H9 (cell line): Measurements from ENCODE around the gene DCAF15. TPM values are rescaled to one million over a fixed set of nuclear protein-coding genes. Genes with fewer than 3 reads are reported as not detected.

ENCODE experiments used
- DNase-seq: peaks from one replicate; pipeline ENCODE4 v3.0.0-alpha.2; 2017
- H2AFZ ChIP-seq: one replicate; pipeline ENCODE4 v1.6.1; 2013; ENCODE audit warnings: mild to moderate bottlenecking, low read length, control low read depth, moderate library complexity
- H2AK5ac ChIP-seq: 2 replicates; pipeline ENCODE4 v1.6.1; 2013; ENCODE audit warnings: low read length, control low read depth, mixed read lengths; ENCODE audit not compliant: insufficient read length
- H2BK120ac ChIP-seq: one replicate; pipeline ENCODE4 v1.6.1; 2013; ENCODE audit warnings: low read depth, mild to moderate bottlenecking, low read length, control low read depth, inconsistent platforms; ENCODE audit not compliant: poor library complexity, severe bottlenecking
- H2BK12ac ChIP-seq: 2 replicates; pipeline ENCODE4 v1.6.1; 2013; ENCODE audit warnings: low read length, control low read depth, mixed read lengths, low read depth; ENCODE audit not compliant: insufficient read length
- H2BK15ac ChIP-seq: 2 replicates; pipeline ENCODE4 v1.6.1; 2013; ENCODE audit warnings: low read depth, low read length, control low read depth
- H2BK20ac ChIP-seq: one replicate; pipeline ENCODE4 v1.6.1; 2013; ENCODE audit warnings: low read depth, mild to moderate bottlenecking, low read length, control low read depth, inconsistent platforms; ENCODE audit not compliant: poor library complexity, severe bottlenecking
- H2BK5ac ChIP-seq: 2 replicates; pipeline ENCODE4 v1.6.1; 2013; ENCODE audit warnings: low read length, control low read depth, mixed read lengths; ENCODE audit not compliant: insufficient read length
- H3K14ac ChIP-seq: 2 replicates; pipeline ENCODE4 v1.6.1; 2013; ENCODE audit warnings: low read length, control low read depth; ENCODE audit not compliant: insufficient read depth
- H3K18ac ChIP-seq: 2 replicates; pipeline ENCODE4 v1.6.1; 2013; ENCODE audit warnings: low read depth, mild to moderate bottlenecking, mixed read lengths, low read length, control low read depth; ENCODE audit not compliant: insufficient read length
- H3K23ac ChIP-seq: 2 replicates; pipeline ENCODE4 v1.6.1; 2013; ENCODE audit warnings: low read length, control low read depth, mixed read lengths, low read depth; ENCODE audit not compliant: insufficient read length
- H3K23me2 ChIP-seq: 2 replicates; pipeline ENCODE4 v1.6.1; 2013; ENCODE audit warnings: low read depth, mild to moderate bottlenecking, mixed read lengths, low read length, control low read depth; ENCODE audit not compliant: insufficient read length, poor library complexity, severe bottlenecking
- H3K27ac ChIP-seq: 2 replicates; pipeline ENCODE4 v1.5.1; 2013; ENCODE audit warnings: low read length, control low read depth, mixed read lengths, low read depth; ENCODE audit not compliant: insufficient read length
- H3K27me3 ChIP-seq: 2 replicates; pipeline ENCODE4 v1.6.1; 2013; ENCODE audit warnings: low read length, control low read depth, inconsistent platforms; ENCODE audit not compliant: insufficient read depth
- H3K4ac ChIP-seq: 2 replicates; pipeline ENCODE4 v1.6.1; 2013; ENCODE audit warnings: low read depth, mild to moderate bottlenecking, control low read depth, inconsistent platforms, low read length, moderate library complexity
- H3K4me1 ChIP-seq: 2 replicates; pipeline ENCODE4 v1.6.1; 2013; ENCODE audit warnings: low read length, control low read depth, inconsistent platforms; ENCODE audit not compliant: insufficient read depth
- H3K4me2 ChIP-seq: 2 replicates; pipeline ENCODE4 v1.6.1; 2013; ENCODE audit warnings: low read length, control low read depth, mixed read lengths; ENCODE audit not compliant: insufficient read length, insufficient read depth
- H3K56ac ChIP-seq: 2 replicates; pipeline ENCODE4 v1.6.1; 2013; ENCODE audit warnings: low read depth, mild to moderate bottlenecking, mixed read lengths, low read length, control low read depth; ENCODE audit not compliant: insufficient read length
- H3K79me1 ChIP-seq: 2 replicates; pipeline ENCODE4 v1.6.1; 2013; ENCODE audit warnings: low read depth, mild to moderate bottlenecking, moderate library complexity, low read length, control low read depth, inconsistent platforms; ENCODE audit not compliant: insufficient read depth, poor library complexity, severe bottlenecking
- H3K79me2 ChIP-seq: 2 replicates; pipeline ENCODE4 v1.6.1; 2013; ENCODE audit warnings: low read length, control low read depth, inconsistent platforms; ENCODE audit not compliant: insufficient read depth
- H3K9ac ChIP-seq: 2 replicates; pipeline ENCODE4 v1.6.1; 2013; ENCODE audit warnings: low read length, control low read depth, mixed read lengths; ENCODE audit not compliant: insufficient read length; ENCODE audit errors: extremely low read depth
- H3K9me3 ChIP-seq: one replicate; pipeline ENCODE4 v1.6.1; 2013; ENCODE audit warnings: low read depth, low read length, inconsistent platforms; ENCODE audit not compliant: control insufficient read depth
- H3T11ph ChIP-seq: one replicate; pipeline ENCODE4 v1.6.1; 2013; ENCODE audit warnings: mild to moderate bottlenecking, low read length, control low read depth, inconsistent platforms
- H4K20me1 ChIP-seq: one replicate; pipeline ENCODE4 v1.6.1; 2013; ENCODE audit not compliant: control insufficient read depth, insufficient read length, insufficient read depth
- H4K5ac ChIP-seq: 2 replicates; pipeline ENCODE4 v1.6.1; 2013; ENCODE audit warnings: low read depth, mild to moderate bottlenecking, mixed read lengths, low read length, control low read depth; ENCODE audit not compliant: insufficient read length
- H4K8ac ChIP-seq: replicated peaks from 2 replicates; pipeline ENCODE4 v1.6.1; 2013; ENCODE audit warnings: low read length, control low read depth, mixed read lengths, low read depth; ENCODE audit not compliant: insufficient read length
- H4K91ac ChIP-seq: 2 replicates; pipeline ENCODE4 v1.6.1; 2013; ENCODE audit warnings: low read depth, mild to moderate bottlenecking, moderate library complexity, mixed read lengths, low read length, control low read depth; ENCODE audit not compliant: insufficient read length
- H3K27ac Mint-ChIP-seq, 3 experiments: 2 replicates in 2 of 3; 3 replicates in 1 of 3; pipeline ENCODE4 v1.8.0; 2020 to 2021; ENCODE audit warnings: mixed read lengths in 3 of 3, mild to moderate bottlenecking in 1 of 3, moderate library complexity in 1 of 3
- H3K27me3 Mint-ChIP-seq: 2 replicates; pipeline ENCODE4 v1.8.0; 2021; ENCODE audit warnings: low read depth, mild to moderate bottlenecking, moderate library complexity, mixed read lengths
- H3K36me3 Mint-ChIP-seq, 3 experiments: 2 replicates in 2 of 3; 3 replicates in 1 of 3; pipeline ENCODE4 v1.8.0; 2020 to 2021; ENCODE audit warnings: low read depth in 3 of 3, mixed read lengths in 3 of 3; ENCODE audit not compliant: insufficient read depth in 1 of 3
- H3K4me1 Mint-ChIP-seq, 2 experiments: 2 replicates each; pipeline ENCODE4 v1.8.0; 2020; ENCODE audit warnings: mixed read lengths in 2 of 2
- H3K4me3 Mint-ChIP-seq, 2 experiments: 2 replicates in 1 of 2; 3 replicates in 1 of 2; pipeline ENCODE4 v1.8.0; 2020 to 2021; ENCODE audit warnings: mild to moderate bottlenecking in 2 of 2, mixed read lengths in 2 of 2, moderate library complexity in 1 of 2
- H3K9me3 Mint-ChIP-seq, 2 experiments: 2 replicates in 1 of 2; 3 replicates in 1 of 2; pipeline ENCODE4 v1.8.0; 2020; ENCODE audit warnings: mild to moderate bottlenecking in 2 of 2, mixed read lengths in 2 of 2, moderate library complexity in 1 of 2
- WGBS: extraction: QIAGEN DNeasy Blood & Tissue Kit; methylation state at CpG from one replicate; pipeline ENCODE4 v1.1.7; 2013; ENCODE audit warnings: missing lambda C conversion rate, low lambda C conversion rate, mixed read lengths; ENCODE audit not compliant: insufficient read length; ENCODE audit errors: extremely low coverage; 5-methylcytosine and 5-hydroxymethylcytosine counted together
- total RNA-seq: library from RNA; stranded (reverse); gene quantifications from 2 replicates; pipeline ENCODE4 v1.2.1, GENCODE V29; 2021
- TF ChIP-seq, protein P1 (sequence below): fragments of 200-600 bp; sonication (generic); conservative IDR thresholded peaks from 3 replicates; pipeline ENCODE4 v1.8.0; 2021; ENCODE audit warnings: antibody characterized with exemption, mild to moderate bottlenecking

Gene DCAF15
- total RNA-seq, 1 experiment from 2014 or later = 82.5 TPM

DNA sequence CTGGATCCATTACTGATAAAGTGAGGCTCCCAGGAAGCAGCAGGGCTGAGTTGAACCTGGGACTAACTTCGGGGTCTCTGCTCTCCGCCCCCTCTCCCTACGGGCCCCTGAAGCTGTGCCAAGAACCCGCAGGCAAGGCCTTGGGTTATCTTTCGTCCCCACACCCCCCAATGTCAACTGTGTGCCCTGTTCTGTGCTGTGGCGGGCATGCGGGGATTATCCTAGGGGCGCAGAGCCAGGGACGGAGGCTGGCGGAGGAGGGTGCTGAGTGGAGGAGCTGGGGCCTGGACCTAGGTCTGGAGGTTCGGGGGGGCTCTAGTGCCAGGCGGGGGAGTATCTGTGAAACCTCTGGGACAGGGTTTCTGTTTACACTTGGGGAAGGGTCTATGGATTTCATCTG, 27.4 kb downstream of the DCAF15 start:
- peaks cover 0 to 16% (median 6%) of the 10 kb centered on the region in 3 experiments; a peak in 5 of 7 replicates for H3K36me3 Mint-ChIP-seq
- Histone ChIP-seq H4K91ac (no peak overlapping the region), H3T11ph (no peak overlapping the region), H3K56ac (no peak overlapping the region), H4K5ac (no peak overlapping the region), H2BK20ac (no peak overlapping the region), H2AK5ac (no peak overlapping the region), H2BK120ac (no peak overlapping the region), H3K9ac (no peak overlapping the region), H4K20me1 (no peaks in the 10 kb centered on the region), H3K4ac (no peak overlapping the region), H3K23me2 (no peaks in the 10 kb centered on the region), H3K4me1 (no peaks in the 10 kb centered on the region), H3K27me3 (no peaks in the 10 kb centered on the region), H2BK15ac (no peak overlapping the region), H2BK12ac (no peak overlapping the region), H4K8ac (no peak overlapping the region), H2AFZ (no peak overlapping the region), H3K27ac (no peak overlapping the region), H3K79me2 (no peaks in the 10 kb centered on the region), H2BK5ac (no peak overlapping the region), H3K4me2 (peak overlapping the region; percentile 20), H3K18ac (peak overlapping the region; percentile 68), H3K23ac (no peak overlapping the region), H3K14ac (no peak overlapping the region), H3K79me1 (no peaks in the 10 kb centered on the region), H3K9me3 (no peaks in the 10 kb centered on the region)
- WGBS = no CpG with 5 or more reads among the region's 12 CpGs
- DNase-seq = no peak
- H3K9me3 Mint-ChIP-seq = no peaks in the 10 kb centered on the region
- 0 out of 7 replicates have a peak overlapping the region, but pooled peaks of 1 of the 3 experiments have one; percentile 61 for H3K27ac Mint-ChIP-seq
- TF ChIP-seq, protein P1, sequence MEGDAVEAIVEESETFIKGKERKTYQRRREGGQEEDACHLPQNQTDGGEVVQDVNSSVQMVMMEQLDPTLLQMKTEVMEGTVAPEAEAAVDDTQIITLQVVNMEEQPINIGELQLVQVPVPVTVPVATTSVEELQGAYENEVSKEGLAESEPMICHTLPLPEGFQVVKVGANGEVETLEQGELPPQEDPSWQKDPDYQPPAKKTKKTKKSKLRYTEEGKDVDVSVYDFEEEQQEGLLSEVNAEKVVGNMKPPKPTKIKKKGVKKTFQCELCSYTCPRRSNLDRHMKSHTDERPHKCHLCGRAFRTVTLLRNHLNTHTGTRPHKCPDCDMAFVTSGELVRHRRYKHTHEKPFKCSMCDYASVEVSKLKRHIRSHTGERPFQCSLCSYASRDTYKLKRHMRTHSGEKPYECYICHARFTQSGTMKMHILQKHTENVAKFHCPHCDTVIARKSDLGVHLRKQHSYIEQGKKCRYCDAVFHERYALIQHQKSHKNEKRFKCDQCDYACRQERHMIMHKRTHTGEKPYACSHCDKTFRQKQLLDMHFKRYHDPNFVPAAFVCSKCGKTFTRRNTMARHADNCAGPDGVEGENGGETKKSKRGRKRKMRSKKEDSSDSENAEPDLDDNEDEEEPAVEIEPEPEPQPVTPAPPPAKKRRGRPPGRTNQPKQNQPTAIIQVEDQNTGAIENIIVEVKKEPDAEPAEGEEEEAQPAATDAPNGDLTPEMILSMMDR = no peak
- peaks cover 16 to 24% of the 10 kb centered on the region in 2 experiments for H3K4me1 Mint-ChIP-seq
- H3K27me3 Mint-ChIP-seq = no peaks in the 10 kb centered on the region
- H3K4me3 Mint-ChIP-seq = peak overlapping the region; percentile 54 to 72
